GM21825 (cell line): ENCODE data around the gene TRAPPC3.
"Not testable (repeated sequence)": the region's sequence is repeated elsewhere in the genome, so short reads cannot be mapped to it uniquely, and the experiment has no call there.

Experiments
- ATAC-seq: cut with Tn5 transposase; IDR thresholded peaks from one replicate; pipeline ENCODE4 v1.9.1; 2021; ENCODE audit warnings: mild to moderate bottlenecking, moderate library complexity; ENCODE audit not compliant: unreplicated experiment

Gene TRAPPC3

DNA sequence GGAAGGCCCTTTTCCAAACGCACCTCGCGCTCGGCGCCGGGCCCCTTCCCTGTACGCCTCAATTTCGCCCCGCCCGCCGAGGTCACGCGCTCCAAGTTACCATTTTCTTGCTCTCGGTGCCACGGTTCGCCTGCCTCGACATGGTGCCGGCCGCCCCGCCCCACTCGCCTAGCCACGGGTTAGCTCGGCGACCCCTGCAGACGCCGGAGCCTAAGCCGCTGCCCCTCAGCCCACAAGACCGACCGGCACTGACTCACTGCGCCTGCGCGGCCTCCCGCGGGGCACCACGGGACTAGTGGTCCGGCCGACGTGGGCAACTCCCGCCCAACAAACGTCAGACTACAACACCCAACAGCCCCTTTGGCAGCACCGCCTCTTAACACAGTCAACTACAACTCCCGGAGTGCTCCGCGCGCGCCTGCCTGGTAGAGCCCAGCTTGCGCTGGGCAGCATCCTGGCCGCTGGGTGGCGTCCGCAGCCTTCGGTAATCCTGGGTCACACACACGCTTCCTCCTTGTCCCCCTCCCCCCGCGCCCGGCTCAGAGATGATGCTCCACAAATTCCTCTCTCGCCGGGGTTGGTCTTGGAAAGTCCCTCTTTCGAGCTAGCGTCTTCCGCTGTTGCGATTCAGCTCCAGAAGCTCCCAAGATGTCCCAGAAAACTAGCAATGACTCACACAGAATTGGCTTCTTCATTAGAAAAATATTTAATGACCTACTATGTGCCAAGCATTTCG lies at the start of gene TRAPPC3:
TRAPPC3 (minus strand) TSS at position 250 of the 736 bp plus-strand sequence; CDS start at position 142, 108 bp downstream.
- ATAC-seq = peak; percentile 78

- ATAC-seq = no peak
Observed at GRCh38 chr1:36198641-36199040, 49.4 kb upstream of the TRAPPC3 start.

DNA sequence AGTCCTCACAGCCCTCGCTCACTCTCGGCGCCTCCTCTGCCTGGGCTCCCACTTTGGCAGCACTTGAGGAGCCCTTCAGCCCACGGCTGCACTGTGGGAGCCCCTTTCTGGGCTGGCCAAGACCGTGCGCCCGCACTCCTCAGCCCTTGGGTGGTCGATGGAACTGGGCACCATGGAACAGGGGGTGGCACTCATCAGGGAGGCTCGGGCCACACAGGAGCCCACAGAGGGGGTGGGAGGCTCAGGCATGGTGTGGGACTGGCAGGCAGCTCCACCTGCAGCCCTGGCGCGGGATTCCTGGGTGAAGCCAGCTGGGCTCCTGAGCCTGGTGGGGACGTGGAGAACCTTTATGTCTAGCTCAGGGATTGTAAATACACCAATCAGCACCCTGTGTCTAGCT lies 47.5 kb upstream of the TRAPPC3 start:
- ATAC-seq = not testable (repeated sequence)

- ATAC-seq = peak; percentile 89
Observed at GRCh38 chr1:36187800-36188593, 38.7 kb upstream of the TRAPPC3 start.

- ATAC-seq = no peak
Observed at GRCh38 chr1:36183309-36183856, 34.1 kb upstream of the TRAPPC3 start.

- ATAC-seq = no peak
Observed at GRCh38 chr1:36182734-36183133, 33.4 kb upstream of the TRAPPC3 start.

- ATAC-seq = no peak
Observed at GRCh38 chr1:36179220-36179600, 29.9 kb upstream of the TRAPPC3 start.

DNA sequence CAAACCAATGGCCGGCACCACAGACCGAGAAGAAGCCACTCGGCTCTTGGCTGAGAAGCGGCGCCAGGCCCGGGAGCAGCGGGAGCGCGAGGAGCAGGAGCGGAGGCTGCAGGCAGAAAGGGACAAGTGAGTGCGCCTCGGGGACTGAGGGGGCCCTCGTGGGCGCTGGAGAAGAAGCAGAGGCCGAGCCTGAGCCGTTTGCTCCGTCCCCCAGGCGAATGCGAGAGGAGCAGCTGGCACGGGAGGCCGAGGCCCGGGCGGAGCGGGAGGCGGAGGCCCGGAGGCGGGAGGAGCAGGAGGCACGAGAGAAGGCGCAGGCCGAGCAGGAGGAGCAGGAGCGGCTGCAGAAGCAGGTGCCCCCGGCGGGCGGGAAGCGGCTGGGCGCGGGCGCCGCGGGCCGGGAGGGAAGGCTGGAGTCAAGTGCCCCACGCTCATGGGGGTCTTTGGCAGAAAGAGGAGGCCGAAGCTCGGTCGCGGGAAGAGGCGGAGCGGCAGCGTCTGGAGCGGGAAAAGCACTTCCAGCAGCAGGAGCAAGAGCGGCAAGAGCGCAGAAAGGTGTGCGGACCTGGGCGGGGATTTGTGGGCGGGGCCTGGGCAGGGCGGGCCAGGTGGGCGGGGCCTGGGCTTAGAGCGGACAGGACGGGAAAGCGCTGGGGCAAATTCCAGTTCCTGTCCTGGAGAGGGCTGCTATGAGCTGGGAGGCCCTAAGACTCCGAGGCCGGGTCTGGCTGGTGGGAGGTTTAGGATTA lies 29.4 kb upstream of the TRAPPC3 start:
- ATAC-seq = no peak

DNA sequence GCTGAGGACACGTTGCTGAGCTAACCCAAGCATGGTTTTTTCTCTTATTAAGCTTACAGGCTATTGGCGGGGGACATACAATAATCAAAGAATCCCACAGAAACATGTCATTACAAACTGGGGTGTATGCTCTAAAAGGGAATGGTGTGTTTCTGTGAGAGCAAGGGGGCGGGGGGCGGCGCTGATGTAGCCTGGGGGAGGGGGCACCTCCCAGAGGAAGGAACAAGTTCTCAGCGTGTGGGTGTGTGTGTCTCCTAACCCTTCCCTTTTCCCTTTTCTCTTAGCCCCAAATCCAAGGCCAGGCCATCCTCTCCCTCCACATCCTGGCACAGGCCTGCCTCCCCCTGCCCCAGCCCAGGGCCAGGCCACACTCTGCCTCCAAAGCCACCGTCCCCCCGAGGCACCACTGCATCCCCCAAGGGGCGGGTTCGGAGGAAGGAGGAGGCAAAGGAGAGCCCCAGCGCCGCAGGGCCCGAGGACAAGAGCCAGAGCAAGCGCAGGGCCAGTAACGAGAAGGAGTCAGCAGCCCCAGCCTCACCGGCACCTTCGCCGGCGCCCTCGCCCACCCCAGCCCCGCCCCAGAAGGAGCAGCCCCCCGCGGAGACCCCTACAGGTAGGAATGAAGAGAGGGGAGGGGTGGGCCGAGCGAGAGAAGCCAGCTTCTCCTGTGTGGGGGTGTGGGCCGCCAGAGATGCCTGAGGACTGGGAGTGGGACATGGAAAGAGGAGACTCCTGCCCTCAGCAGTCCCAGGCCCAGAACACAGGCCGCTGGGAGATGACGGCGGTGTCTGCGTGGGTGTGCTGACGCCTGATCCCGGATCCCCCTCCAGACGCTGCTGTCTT lies 28.5 kb upstream of the TRAPPC3 start:
- no peak for ATAC-seq

DNA sequence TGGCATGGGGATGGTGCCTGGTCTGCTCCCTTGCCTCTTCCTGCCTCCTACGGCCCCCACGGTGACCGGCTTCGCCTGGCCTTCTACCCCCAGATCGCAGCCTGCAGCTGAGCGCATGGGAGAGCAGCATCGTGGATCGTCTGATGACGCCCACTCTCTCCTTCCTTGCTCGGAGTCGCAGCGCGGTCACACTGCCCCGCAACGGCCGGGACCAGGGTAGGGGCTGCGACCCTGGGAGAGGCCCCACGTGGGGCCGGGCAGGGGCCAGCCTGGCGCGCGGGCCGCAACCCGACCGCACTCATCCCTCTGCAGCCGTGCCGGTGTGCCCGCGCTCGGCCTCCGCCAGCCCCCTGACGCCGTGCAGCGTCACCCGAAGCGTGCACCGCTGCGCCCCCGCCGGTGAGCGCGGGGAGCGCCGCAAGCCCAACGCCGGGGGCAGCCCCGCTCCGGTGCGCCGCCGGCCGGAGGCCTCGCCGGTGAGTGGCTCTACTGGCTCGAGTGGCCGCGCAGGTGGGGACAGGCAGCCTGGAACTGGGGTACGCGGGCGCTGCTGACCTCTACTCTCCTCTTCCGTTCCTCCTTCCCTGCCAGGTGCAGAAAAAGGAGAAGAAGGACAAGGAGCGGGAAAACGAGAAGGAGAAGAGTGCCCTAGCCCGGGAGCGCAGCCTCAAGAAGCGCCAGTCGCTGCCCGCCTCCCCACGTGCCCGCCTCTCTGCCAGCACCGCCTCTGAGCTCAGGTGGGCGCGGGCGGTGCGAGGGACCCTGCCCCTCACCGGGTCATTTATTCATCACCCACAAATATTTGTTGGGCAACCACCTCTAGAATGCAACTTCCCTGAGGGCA lies 27.0 kb upstream of the TRAPPC3 start:
- no peak for ATAC-seq

- ATAC-seq = no peak
Observed at GRCh38 chr1:36175137-36176095, 26.1 kb upstream of the TRAPPC3 start.

- ATAC-seq = no peak
Observed at GRCh38 chr1:36174713-36175112, 25.4 kb upstream of the TRAPPC3 start.

DNA sequence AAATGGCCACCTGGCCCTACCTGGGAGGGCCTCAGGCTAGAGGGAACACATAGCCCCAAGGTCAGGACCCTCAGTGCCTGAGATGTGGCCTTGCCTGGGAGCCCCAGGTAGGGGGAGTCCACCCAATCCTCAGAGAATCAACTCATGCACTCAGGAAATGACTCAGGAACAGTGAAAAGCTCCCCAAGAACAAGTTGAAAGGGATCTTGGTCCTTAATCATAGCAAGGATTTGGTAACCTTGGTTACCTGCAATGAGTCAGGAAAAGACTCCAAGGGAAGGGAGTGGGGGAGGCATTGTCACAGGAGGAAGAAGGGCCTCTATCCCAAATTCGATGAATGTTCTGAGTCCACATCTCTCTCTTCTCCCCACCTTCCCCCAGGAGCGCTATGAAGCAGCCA lies 23.7 kb upstream of the TRAPPC3 start:
- ATAC-seq = no peak

DNA sequence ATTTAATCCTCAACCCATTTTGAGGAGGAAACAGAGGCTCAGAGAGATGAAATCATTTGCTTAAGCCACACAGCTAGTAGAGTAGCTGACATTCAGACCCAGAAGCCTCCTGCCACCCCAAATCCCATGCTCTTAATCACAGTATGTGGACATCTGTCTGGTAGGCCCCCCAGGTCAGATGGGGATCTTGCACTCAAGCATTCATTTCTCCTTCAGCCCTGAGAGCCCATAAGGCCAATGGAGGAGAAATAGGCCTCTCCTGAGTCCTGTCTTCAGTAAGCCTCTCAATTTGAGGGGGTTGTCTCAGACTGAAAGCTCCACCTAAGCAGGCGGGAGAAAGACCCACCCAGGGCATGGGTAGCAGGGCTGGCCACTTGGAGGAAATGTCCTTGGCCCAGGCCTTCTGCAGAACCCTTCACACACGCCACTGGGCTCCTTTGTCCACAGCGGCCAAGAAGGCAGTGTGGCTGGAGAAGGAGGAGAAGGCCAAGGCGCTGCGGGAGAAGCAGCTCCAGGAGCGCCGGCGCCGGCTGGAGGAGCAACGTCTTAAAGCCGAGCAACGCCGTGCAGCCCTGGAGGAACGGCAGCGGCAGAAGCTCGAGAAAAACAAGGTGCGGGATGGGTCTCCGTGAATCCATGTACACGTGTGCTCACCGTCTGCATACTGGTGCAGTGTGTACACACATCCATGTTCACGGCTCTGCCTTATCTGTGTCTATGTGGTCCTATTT lies 22.9 kb upstream of the TRAPPC3 start:
- no peak for ATAC-seq

DNA sequence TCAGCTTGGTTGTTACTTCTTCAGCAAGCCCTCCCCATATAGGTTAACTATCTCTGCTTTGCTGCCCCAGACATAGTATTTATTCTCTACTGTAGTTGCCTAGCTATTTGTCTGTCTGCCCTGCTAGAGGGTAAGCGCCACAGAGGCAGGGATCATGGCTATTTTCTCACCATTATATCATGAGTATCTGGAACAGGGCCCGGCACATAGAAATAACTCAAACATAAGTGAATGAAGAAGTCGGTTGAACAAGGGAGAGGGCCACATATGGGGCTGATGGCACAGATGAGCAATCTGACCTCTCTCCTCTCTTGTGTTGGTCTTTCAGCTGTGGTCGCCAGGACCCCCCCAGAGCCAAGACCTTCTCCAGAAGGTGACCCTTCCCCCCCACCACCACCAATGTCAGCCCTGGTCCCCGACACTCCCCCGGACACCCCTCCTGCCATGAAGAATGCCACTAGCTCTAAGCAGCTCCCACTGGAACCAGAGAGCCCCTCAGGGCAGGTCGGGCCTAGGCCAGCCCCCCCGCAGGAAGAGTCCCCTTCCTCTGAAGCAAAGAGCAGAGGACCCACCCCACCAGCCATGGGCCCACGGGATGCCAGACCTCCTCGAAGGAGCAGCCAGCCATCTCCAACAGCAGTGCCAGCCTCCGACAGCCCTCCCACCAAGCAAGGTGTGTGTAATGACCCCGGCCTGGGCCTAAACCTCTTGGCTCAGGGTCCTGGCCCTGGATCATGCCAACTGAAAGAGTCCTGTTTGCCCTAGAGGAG lies 21.5 kb upstream of the TRAPPC3 start:
- ATAC-seq = no peak

GRCh38 chr1:36168514-36168913 lies 19.2 kb upstream of the TRAPPC3 start:
- no peak for ATAC-seq
